ENCODE measurements around the gene NMNAT1. TPM values are rescaled to one million over a fixed set of nuclear protein-coding genes. Genes with fewer than 3 reads are reported as not detected.
A peak's percentile ranks its signal among the peaks of the same experiment; 100 is the strongest.
"Not testable (repeated sequence)": the region's sequence is repeated elsewhere in the genome, so short reads cannot be mapped to it uniquely, and the experiment has no call there.

The NMNAT1 gene
- total RNA-seq, 5 donors from 2014 or later (not counting 1 experiment from before 2014, with no cell fraction given): 2.9 to 8.0 (median 7.1) TPM

DNA sequence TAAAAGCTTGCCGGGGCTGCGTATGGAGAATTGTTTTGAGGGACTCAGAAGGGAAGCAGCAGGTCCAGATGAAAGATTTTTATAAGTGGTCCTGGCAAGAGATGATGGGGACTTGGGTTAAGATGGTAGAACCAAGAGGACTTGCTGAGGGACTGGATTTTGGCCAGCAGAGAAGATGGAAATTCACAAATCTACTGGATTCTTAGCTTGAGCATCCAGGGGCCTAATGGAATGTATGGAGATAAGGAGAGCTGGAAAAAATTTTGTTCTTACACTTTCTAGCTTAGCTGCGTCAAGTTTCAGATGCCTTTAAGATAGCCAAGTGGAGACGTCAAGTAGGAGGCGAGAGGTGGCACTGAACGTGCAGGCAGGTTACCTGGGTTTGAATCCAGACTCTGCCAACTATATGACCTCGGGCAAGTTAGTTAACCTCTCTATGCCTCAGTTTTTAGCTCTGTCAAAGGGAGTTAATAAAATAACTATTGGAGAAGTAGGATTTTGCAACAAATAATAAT, 50.3 kb downstream of the NMNAT1 start:
- no peak for ATAC-seq (replicated peaks in 1 of 4)
- Histone ChIP-seq H3K9me3 (no peaks in the 10 kb centered on the region), H3K36me3 (ENCODE audit: control insufficient read depth in 2 of 2, extremely low read depth in 1 of 2, insufficient read depth in 1 of 2, low read length in 1 of 2) (no peaks in the 10 kb centered on the region), H3K4me1 (ENCODE audit: control insufficient read depth in 1 of 2, extremely low read depth in 1 of 2, insufficient read depth in 2 of 2, low read length in 2 of 2) (peaks cover 0 to 9% of the 10 kb centered on the region in 2 experiments), H3K27ac (ENCODE audit: low read length) (no peak overlapping the region), H3K27me3 (replicated peaks in 1 of 2; ENCODE audit: control insufficient read depth in 2 of 2, extremely low read depth in 1 of 2, insufficient read depth in 2 of 2, low read length in 1 of 2) (peaks cover under 1 to 45% of the 10 kb centered on the region in 2 experiments), H3K4me3 (ENCODE audit: control insufficient read depth in 1 of 2, extremely low read depth in 1 of 2, low read length in 1 of 2) (no peak overlapping the region)
- Mint-ChIP-seq H3K36me3 (no peaks in the 10 kb centered on the region), H3K27me3 (peaks cover 22 to 28% of the 10 kb centered on the region in 2 donors), H3K4me3 (no peak overlapping the region), H3K27ac (no peak overlapping the region), H3K9me3 (no peaks in the 10 kb centered on the region), H3K4me1 (peaks cover 9 to 17% (median 14%) of the 10 kb centered on the region in 3 donors)
- DNase-seq: no peak
- CTCF ChIA-PET: interaction anchor here (0.6 to 0.7 kb wide), 2 partner anchors 815 to 1285 kb away, joined by 3 to 4 read pairs; no protein-coding TSS in a partner anchor
- 94% methylated on average over 6 of the region's 7 CpGs for WGBS (ENCODE audit: insufficient coverage)
- POLR2A ChIA-PET: interaction anchor here in 1 of 2 donors (0.5 kb wide), 1 partner anchor 121 kb away, joined by 5 read pairs; no protein-coding TSS in a partner anchor

DNA sequence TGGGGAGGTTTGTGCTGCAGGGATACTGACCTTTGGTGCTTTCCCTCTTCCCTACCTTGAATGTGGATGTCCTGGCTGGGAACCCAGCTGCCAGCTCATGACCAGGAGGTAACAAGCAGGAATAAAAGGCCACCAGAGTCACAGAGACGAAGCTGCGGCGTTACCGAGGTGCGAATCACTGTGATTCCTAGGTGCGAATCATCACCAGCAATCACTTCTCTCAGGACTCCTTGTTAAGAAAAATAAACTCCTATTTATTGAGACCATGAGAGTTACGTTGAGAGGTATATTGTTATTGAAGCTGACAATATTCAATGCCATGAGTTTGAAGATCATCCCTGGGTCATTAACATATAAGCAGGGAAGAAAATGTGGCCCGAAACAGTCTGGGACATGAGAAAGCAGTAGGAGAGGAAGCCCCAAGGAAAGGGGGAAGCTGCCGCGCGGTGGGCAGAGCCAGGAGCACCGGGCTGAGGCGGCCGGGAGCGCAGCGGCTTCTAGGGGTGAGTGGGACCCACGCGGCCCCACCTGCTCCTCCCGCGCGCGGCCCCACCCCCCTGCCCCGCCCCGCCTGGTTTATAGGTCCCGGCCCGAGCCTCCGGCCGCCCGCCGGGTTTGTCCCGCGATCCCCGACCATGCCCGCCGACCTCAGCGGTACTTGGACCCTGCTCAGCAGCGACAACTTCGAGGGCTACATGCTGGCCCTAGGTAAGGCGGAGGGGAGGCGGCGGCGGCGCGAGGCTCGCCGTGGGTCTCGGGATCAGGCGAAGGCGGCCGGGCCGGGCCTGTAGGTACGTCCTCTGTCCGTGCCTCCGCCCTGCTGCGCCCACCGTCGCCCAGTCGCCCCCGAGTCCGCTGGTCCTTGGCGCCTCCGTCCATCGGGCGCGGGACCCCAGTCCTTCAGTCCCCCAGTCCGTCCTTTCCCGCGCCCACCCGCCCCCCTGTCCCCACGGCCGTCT, 53.6 kb downstream of the NMNAT1 start, which contains the start of gene RBP7:
Gene RBP7, plus strand, starts transcription at position 605 of the 959 bp plus-strand sequence. Its CDS starts 31 bp downstream, at position 636.
- Mint-ChIP-seq H3K4me3 (peak within 1 kb of the TSS; percentile 74 to 81 (median 79)), H3K27me3 (peaks cover 28 to 47% of the 10 kb centered on the region in 2 donors), H3K9me3 (no peaks in the 10 kb centered on the region), H3K36me3 (no peaks in the 10 kb centered on the region), H3K4me1 (peaks cover 10 to 14% (median 13%) of the 10 kb centered on the region in 3 donors), H3K27ac (peak within 1 kb of the TSS in 1 of 2 donors; percentile 8)
- H3K4me3 ChIP-seq (ENCODE audit: control insufficient read depth in 1 of 2, extremely low read depth in 1 of 2, low read length in 1 of 2): peak within 1 kb of the TSS; percentile 5 to 59
- 3% methylated on average over 60 of the region's 71 CpGs for WGBS (ENCODE audit: insufficient coverage)
- ChIA-PET POLR2A (no interaction called here), CTCF (no interaction called here)
- no peaks in the 10 kb centered on the region for H3K9me3 ChIP-seq
- peaks cover 0 to 9% of the 10 kb centered on the region in 2 experiments for H3K4me1 ChIP-seq (ENCODE audit: control insufficient read depth in 1 of 2, extremely low read depth in 1 of 2, insufficient read depth in 2 of 2, low read length in 2 of 2)
- peaks cover 4 to 65% of the 10 kb centered on the region in 2 experiments for H3K27me3 ChIP-seq (replicated peaks in 1 of 2; ENCODE audit: control insufficient read depth in 2 of 2, extremely low read depth in 1 of 2, insufficient read depth in 2 of 2, low read length in 1 of 2)
- no peaks in the 10 kb centered on the region for H3K36me3 ChIP-seq (ENCODE audit: control insufficient read depth in 2 of 2, extremely low read depth in 1 of 2, insufficient read depth in 1 of 2, low read length in 1 of 2)
- ATAC-seq (replicated peaks in 1 of 4) (peak; percentile 53 to 59 (median 56)), DNase-seq (peak in 13 of 35 experiments; percentile 1 to 20 (median 4))
- no peak within 1 kb of the TSS for H3K27ac ChIP-seq (ENCODE audit: low read length)

DNA sequence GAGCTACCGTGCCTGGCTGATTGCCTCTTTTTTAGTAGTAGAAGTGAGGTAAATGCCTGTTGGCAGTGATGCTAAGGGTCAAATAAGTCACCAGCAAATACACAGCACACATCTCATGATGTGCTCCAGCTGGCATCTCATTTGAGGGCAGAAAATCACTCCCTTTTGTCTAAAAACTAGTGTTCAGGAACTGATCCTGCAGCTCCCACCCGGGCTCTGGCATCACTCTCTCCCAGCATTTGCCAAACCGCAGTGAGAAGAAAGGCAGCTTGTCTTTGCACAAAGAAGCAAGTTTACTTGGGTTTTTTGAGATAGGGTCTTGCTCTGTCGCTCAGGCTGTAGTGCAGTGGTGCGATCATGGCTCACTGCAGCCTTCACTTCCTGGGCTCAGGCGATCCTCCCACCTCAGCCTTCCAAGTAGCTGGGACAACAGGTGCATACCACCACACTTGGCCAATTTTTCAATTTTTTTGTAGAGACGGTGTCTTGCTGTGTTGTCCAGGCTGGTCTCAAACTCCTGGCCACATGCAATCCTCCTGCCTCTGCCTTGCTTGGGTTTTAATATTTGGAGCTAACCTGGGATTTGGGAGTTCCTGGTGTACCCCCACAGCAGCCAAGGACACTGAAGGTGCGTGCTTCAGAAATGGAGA, 57.9 kb downstream of the NMNAT1 start:
- no peak overlapping the region for H3K4me3 ChIP-seq (ENCODE audit: control insufficient read depth in 1 of 2, extremely low read depth in 1 of 2, low read length in 1 of 2)
- WGBS (ENCODE audit: insufficient coverage): 93% methylated on average over 4 of the region's 8 CpGs
- DNase-seq (no peak), ATAC-seq (replicated peaks in 1 of 4) (no peak)
- ChIA-PET POLR2A (no interaction called here), CTCF (no interaction called here)
- H3K27ac Mint-ChIP-seq: no peak overlapping the region
- peaks cover 23 to 51% of the 10 kb centered on the region in 2 donors for H3K27me3 Mint-ChIP-seq
- H3K9me3 Mint-ChIP-seq: no peaks in the 10 kb centered on the region
- H3K9me3 ChIP-seq: no peaks in the 10 kb centered on the region
- H3K36me3 Mint-ChIP-seq: no peaks in the 10 kb centered on the region
- H3K4me1 Mint-ChIP-seq: peaks cover 10 to 14% (median 13%) of the 10 kb centered on the region in 3 donors
- no peak overlapping the region for H3K27ac ChIP-seq (ENCODE audit: low read length)
- no peak overlapping the region for H3K4me3 Mint-ChIP-seq
- H3K27me3 ChIP-seq (replicated peaks in 1 of 2; ENCODE audit: control insufficient read depth in 2 of 2, extremely low read depth in 1 of 2, insufficient read depth in 2 of 2, low read length in 1 of 2): peaks cover 4 to 67% of the 10 kb centered on the region in 2 experiments
- H3K36me3 ChIP-seq (ENCODE audit: control insufficient read depth in 2 of 2, extremely low read depth in 1 of 2, insufficient read depth in 1 of 2, low read length in 1 of 2): no peaks in the 10 kb centered on the region
- peaks cover 0 to 9% of the 10 kb centered on the region in 2 experiments for H3K4me1 ChIP-seq (ENCODE audit: control insufficient read depth in 1 of 2, extremely low read depth in 1 of 2, insufficient read depth in 2 of 2, low read length in 2 of 2)

DNA sequence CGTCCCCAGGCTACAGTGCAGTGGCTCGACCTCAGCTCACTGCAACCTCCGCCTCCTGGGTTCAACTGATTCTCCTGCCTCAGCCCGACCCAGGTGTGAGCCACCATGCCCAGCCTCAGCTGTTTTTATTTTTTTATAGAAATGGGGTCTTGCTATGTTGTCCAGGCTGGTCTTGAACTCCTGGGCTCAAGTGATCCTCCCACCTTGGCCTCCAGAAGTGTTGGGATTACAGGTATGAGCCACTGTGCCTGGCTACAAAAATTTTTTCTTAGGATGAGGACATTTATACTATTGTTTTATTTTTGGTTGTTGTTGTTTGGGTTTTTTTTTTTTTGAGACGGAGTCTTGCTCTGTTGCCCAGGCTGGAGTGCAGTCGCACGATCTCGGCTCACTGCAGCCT, 62.0 kb downstream of the NMNAT1 start:
- not testable (repeated sequence) for H3K9me3 Mint-ChIP-seq
- WGBS (ENCODE audit: insufficient coverage): 86% methylated on average over 1 of the region's 8 CpGs

DNA sequence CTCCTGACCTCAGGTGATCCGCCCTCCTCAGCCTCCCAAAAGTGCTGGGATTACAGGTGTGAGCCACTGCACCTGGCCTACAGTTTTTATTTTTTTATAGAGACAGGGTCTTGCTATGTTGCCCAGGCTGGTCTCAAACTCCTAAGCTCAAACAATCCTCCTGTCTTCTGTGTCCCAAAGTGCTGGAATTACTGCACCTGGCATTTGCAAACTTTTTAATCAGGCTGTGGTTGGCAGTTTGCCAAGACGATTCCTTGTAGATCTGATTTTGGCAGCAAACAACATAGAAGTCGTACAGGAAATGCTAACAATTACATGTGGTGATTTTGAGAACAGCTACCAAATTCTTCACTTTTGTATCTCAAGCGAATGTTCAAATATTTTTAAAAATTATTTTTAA, 63.9 kb downstream of the NMNAT1 start:
- Mint-ChIP-seq H3K9me3 (no peaks in the 10 kb centered on the region), H3K4me3 (no peak overlapping the region), H3K4me1 (no peaks in the 10 kb centered on the region), H3K36me3 (no peaks in the 10 kb centered on the region), H3K27me3 (peaks cover 6 to 13% of the 10 kb centered on the region in 2 donors), H3K27ac (no peak overlapping the region)
- Histone ChIP-seq H3K9me3 (no peaks in the 10 kb centered on the region), H3K27ac (ENCODE audit: low read length) (no peak overlapping the region), H3K36me3 (ENCODE audit: control insufficient read depth in 2 of 2, extremely low read depth in 1 of 2, insufficient read depth in 1 of 2, low read length in 1 of 2) (no peaks in the 10 kb centered on the region), H3K27me3 (replicated peaks in 1 of 2; ENCODE audit: control insufficient read depth in 2 of 2, extremely low read depth in 1 of 2, insufficient read depth in 2 of 2, low read length in 1 of 2) (peaks cover 0 to 25% of the 10 kb centered on the region in 2 experiments), H3K4me1 (ENCODE audit: control insufficient read depth in 1 of 2, extremely low read depth in 1 of 2, insufficient read depth in 2 of 2, low read length in 2 of 2) (no peaks in the 10 kb centered on the region), H3K4me3 (ENCODE audit: control insufficient read depth in 1 of 2, extremely low read depth in 1 of 2, low read length in 1 of 2) (no peak overlapping the region)
- ATAC-seq (replicated peaks in 1 of 4): no peak
- no peak for DNase-seq
- whole genome bisulfite sequencing (ENCODE audit: insufficient coverage): 70% methylated on average over 2 of the region's 4 CpGs
- CTCF ChIA-PET: no interaction called here
- POLR2A ChIA-PET: no interaction called here

More for the DNA sequence above, 62.0 kb downstream of the NMNAT1 start:
- POLR2A ChIA-PET; CTCF ChIA-PET; H3K27ac Mint-ChIP-seq; H3K4me1 ChIP-seq (ENCODE audit: control insufficient read depth in 1 of 2, extremely low read depth in 1 of 2, insufficient read depth in 2 of 2, low read length in 2 of 2); ATAC-seq (replicated peaks in 1 of 4); H3K4me3 ChIP-seq (ENCODE audit: control insufficient read depth in 1 of 2, extremely low read depth in 1 of 2, low read length in 1 of 2); H3K4me3 Mint-ChIP-seq; H3K27ac ChIP-seq (ENCODE audit: low read length); H3K4me1 Mint-ChIP-seq; H3K36me3 Mint-ChIP-seq; DNase-seq; H3K36me3 ChIP-seq (ENCODE audit: control insufficient read depth in 2 of 2, extremely low read depth in 1 of 2, insufficient read depth in 1 of 2, low read length in 1 of 2); H3K9me3 ChIP-seq: not testable (repeated sequence)
- H3K27me3 ChIP-seq (replicated peaks in 1 of 2; ENCODE audit: control insufficient read depth in 2 of 2, extremely low read depth in 1 of 2, insufficient read depth in 2 of 2, low read length in 1 of 2): peaks cover 0 to 32% of the 10 kb centered on the region in 2 experiments
- peaks cover 6 to 28% of the 10 kb centered on the region in 2 donors for H3K27me3 Mint-ChIP-seq

DNA sequence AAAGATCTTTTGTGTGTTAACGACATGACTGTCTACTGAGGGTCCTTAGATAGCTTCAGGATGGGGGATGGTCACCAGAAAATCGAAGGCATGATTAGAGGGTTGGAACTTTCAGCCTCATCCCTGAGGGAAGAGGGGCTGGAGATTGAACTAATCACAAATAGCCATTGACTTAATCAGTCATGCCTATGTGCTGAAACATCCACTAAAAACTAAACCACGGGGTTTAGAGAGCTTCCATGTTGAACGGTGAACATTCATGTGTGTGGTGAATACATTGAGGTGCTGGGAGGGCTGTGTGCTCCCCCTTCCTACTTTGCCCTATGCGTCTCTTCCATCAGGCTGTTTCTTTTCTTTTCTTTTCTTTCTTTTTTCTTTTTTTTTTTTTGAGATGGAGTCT, 70.7 kb downstream of the NMNAT1 start:
- Histone ChIP-seq H3K4me1 (ENCODE audit: control insufficient read depth in 1 of 2, extremely low read depth in 1 of 2, insufficient read depth in 2 of 2, low read length in 2 of 2) (no peaks in the 10 kb centered on the region), H3K27ac (ENCODE audit: low read length) (no peak overlapping the region), H3K27me3 (replicated peaks in 1 of 2; ENCODE audit: control insufficient read depth in 2 of 2, extremely low read depth in 1 of 2, insufficient read depth in 2 of 2, low read length in 1 of 2) (no peaks in the 10 kb centered on the region), H3K36me3 (ENCODE audit: control insufficient read depth in 2 of 2, extremely low read depth in 1 of 2, insufficient read depth in 1 of 2, low read length in 1 of 2) (no peaks in the 10 kb centered on the region), H3K4me3 (ENCODE audit: control insufficient read depth in 1 of 2, extremely low read depth in 1 of 2, low read length in 1 of 2) (no peak overlapping the region), H3K9me3 (no peaks in the 10 kb centered on the region)
- ATAC-seq (replicated peaks in 1 of 4) (no peak), DNase-seq (no peak)
- Mint-ChIP-seq H3K27ac (no peak overlapping the region), H3K36me3 (no peaks in the 10 kb centered on the region), H3K4me3 (no peak overlapping the region), H3K27me3 (peaks cover 0 to 2% of the 10 kb centered on the region in 2 donors), H3K4me1 (peaks cover 0 to 2% (median under 1%) of the 10 kb centered on the region in 3 donors), H3K9me3 (no peaks in the 10 kb centered on the region)
- WGBS (ENCODE audit: insufficient coverage): 80% methylated on average over 2 of the region's 5 CpGs
- POLR2A ChIA-PET: interaction anchor here in 1 of 2 donors (0.6 kb wide), 1 partner anchor 97 kb away, joined by 5 read pairs; no protein-coding TSS in a partner anchor
- CTCF ChIA-PET: no interaction called here
